HUDEP-2 (cell line): ENCODE measurements around the gene PHF19.

ENCODE experiments used
- DNase-seq, 76 experiments: peaks; one replicate each; lab custom pipeline; 2025; ENCODE audit not compliant: unreplicated experiment in 76 of 76; lab: John Stamatoyannopoulos, UW

PHF19 gene

GRCh38 chr9:120876842-120877240, at the start of gene PHF19:
Gene PHF19, minus strand, starts transcription at chr9:120877188. Its CDS starts 2,447 bp downstream, at chr9:120874741.
- peak in 22 of 76 experiments; percentile 35 to 59 (median 49) for DNase-seq

- no peak for DNase-seq
These were observed 49.5 kb upstream of the PHF19 start, which contains the start of gene TRAF1 for GRCh38 chr9:120926397-120926928. Gene TRAF1, minus strand, starts transcription at chr9:120926796. Its CDS starts 721 bp downstream, at chr9:120926075.

GRCh38 chr9:120925535-120926396, 48.8 kb upstream of the PHF19 start:
- DNase-seq, result peak in 2 of 76 experiments; percentile 5 to 29

- DNase-seq, result no peak
These were observed 47.9 kb upstream of the PHF19 start for GRCh38 chr9:120924698-120925534.

- no peak for DNase-seq
These were observed 46.8 kb upstream of the PHF19 start for GRCh38 chr9:120923620-120924328.

GRCh38 chr9:120922404-120923195, 45.6 kb upstream of the PHF19 start:
- DNase-seq, result no peak

- no peak for DNase-seq
These were observed 44.7 kb upstream of the PHF19 start for GRCh38 chr9:120921661-120922181.

GRCh38 chr9:120920806-120921178, 43.8 kb upstream of the PHF19 start:
- no peak for DNase-seq

GRCh38 chr9:120919843-120920805, 43.1 kb upstream of the PHF19 start:
- no peak for DNase-seq

- DNase-seq, result no peak
These were observed 42.2 kb upstream of the PHF19 start for GRCh38 chr9:120918931-120919842.

- DNase-seq, result no peak
These were observed 41.2 kb upstream of the PHF19 start for GRCh38 chr9:120917929-120918762.

GRCh38 chr9:120916991-120917880, 40.2 kb upstream of the PHF19 start:
- DNase-seq, result no peak

GRCh38 chr9:120916588-120916987, 39.6 kb upstream of the PHF19 start:
- DNase-seq, result no peak

- DNase-seq, result no peak
These were observed 39.0 kb upstream of the PHF19 start for GRCh38 chr9:120915854-120916470.

- no peak for DNase-seq
These were observed 38.0 kb upstream of the PHF19 start for GRCh38 chr9:120914953-120915352.
